Measurements from ENCODE around the gene SLC2A11.

DNA sequence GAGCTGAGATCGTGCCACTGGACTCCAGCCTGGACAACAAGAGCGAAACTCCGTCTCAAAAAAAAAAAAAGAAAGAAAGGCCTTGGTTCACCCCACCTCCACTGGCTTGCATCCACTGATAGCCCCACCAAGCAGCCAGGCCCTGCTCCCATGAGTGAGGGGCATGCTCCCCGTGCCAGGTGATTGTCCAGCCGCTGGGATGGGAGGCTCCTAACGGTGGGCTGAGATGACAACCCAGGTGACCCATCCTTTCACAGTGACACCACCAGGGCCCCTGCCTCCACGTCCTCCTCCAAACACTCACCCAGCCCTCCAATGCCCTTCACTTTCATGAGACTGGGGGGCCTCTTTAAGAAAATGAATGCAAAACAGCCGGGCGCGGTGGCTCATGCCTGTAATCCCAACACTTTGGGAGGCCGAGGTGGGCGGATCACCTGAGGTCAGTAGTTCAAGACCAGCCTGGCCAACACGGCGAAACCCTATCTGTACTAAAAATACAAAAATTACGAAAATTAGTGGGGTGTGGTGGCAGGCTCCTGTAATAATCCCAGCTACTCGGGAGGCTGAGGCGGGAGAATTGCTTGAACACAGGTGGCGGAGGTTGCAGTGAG, 10.3 kb upstream of the SLC2A11 start:
- TF ChIP-seq, protein P1, sequence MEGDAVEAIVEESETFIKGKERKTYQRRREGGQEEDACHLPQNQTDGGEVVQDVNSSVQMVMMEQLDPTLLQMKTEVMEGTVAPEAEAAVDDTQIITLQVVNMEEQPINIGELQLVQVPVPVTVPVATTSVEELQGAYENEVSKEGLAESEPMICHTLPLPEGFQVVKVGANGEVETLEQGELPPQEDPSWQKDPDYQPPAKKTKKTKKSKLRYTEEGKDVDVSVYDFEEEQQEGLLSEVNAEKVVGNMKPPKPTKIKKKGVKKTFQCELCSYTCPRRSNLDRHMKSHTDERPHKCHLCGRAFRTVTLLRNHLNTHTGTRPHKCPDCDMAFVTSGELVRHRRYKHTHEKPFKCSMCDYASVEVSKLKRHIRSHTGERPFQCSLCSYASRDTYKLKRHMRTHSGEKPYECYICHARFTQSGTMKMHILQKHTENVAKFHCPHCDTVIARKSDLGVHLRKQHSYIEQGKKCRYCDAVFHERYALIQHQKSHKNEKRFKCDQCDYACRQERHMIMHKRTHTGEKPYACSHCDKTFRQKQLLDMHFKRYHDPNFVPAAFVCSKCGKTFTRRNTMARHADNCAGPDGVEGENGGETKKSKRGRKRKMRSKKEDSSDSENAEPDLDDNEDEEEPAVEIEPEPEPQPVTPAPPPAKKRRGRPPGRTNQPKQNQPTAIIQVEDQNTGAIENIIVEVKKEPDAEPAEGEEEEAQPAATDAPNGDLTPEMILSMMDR (IDR thresholded peaks at IDR 0.05), result no peak
- no peak for TF ChIP-seq POLR2A (IDR thresholded peaks at IDR 0.05)
